H9 (cell line): ENCODE results near the gene RAB27B. TPM values are rescaled to one million over a fixed set of nuclear protein-coding genes. Genes with fewer than 3 reads are reported as not detected.

ENCODE experiments used
- DNase-seq: peaks from one replicate; pipeline ENCODE4 v3.0.0-alpha.2; 2017
- H2AFZ ChIP-seq: one replicate; pipeline ENCODE4 v1.6.1; 2013; ENCODE audit warnings: mild to moderate bottlenecking, low read length, control low read depth, moderate library complexity
- H2AK5ac ChIP-seq: 2 replicates; pipeline ENCODE4 v1.6.1; 2013; ENCODE audit warnings: low read length, control low read depth, mixed read lengths; ENCODE audit not compliant: insufficient read length
- H2BK120ac ChIP-seq: one replicate; pipeline ENCODE4 v1.6.1; 2013; ENCODE audit warnings: low read depth, mild to moderate bottlenecking, low read length, control low read depth, inconsistent platforms; ENCODE audit not compliant: poor library complexity, severe bottlenecking
- H2BK12ac ChIP-seq: 2 replicates; pipeline ENCODE4 v1.6.1; 2013; ENCODE audit warnings: low read length, control low read depth, mixed read lengths, low read depth; ENCODE audit not compliant: insufficient read length
- H2BK15ac ChIP-seq: 2 replicates; pipeline ENCODE4 v1.6.1; 2013; ENCODE audit warnings: low read depth, low read length, control low read depth
- H2BK20ac ChIP-seq: one replicate; pipeline ENCODE4 v1.6.1; 2013; ENCODE audit warnings: low read depth, mild to moderate bottlenecking, low read length, control low read depth, inconsistent platforms; ENCODE audit not compliant: poor library complexity, severe bottlenecking
- H2BK5ac ChIP-seq: 2 replicates; pipeline ENCODE4 v1.6.1; 2013; ENCODE audit warnings: low read length, control low read depth, mixed read lengths; ENCODE audit not compliant: insufficient read length
- H3K14ac ChIP-seq: 2 replicates; pipeline ENCODE4 v1.6.1; 2013; ENCODE audit warnings: low read length, control low read depth; ENCODE audit not compliant: insufficient read depth
- H3K18ac ChIP-seq: 2 replicates; pipeline ENCODE4 v1.6.1; 2013; ENCODE audit warnings: low read depth, mild to moderate bottlenecking, mixed read lengths, low read length, control low read depth; ENCODE audit not compliant: insufficient read length
- H3K23ac ChIP-seq: 2 replicates; pipeline ENCODE4 v1.6.1; 2013; ENCODE audit warnings: low read length, control low read depth, mixed read lengths, low read depth; ENCODE audit not compliant: insufficient read length
- H3K23me2 ChIP-seq: 2 replicates; pipeline ENCODE4 v1.6.1; 2013; ENCODE audit warnings: low read depth, mild to moderate bottlenecking, mixed read lengths, low read length, control low read depth; ENCODE audit not compliant: insufficient read length, poor library complexity, severe bottlenecking
- H3K27ac ChIP-seq: 2 replicates; pipeline ENCODE4 v1.5.1; 2013; ENCODE audit warnings: low read length, control low read depth, mixed read lengths, low read depth; ENCODE audit not compliant: insufficient read length
- H3K27me3 ChIP-seq: 2 replicates; pipeline ENCODE4 v1.6.1; 2013; ENCODE audit warnings: low read length, control low read depth, inconsistent platforms; ENCODE audit not compliant: insufficient read depth
- H3K4ac ChIP-seq: 2 replicates; pipeline ENCODE4 v1.6.1; 2013; ENCODE audit warnings: low read depth, mild to moderate bottlenecking, control low read depth, inconsistent platforms, low read length, moderate library complexity
- H3K4me1 ChIP-seq: 2 replicates; pipeline ENCODE4 v1.6.1; 2013; ENCODE audit warnings: low read length, control low read depth, inconsistent platforms; ENCODE audit not compliant: insufficient read depth
- H3K4me2 ChIP-seq: 2 replicates; pipeline ENCODE4 v1.6.1; 2013; ENCODE audit warnings: low read length, control low read depth, mixed read lengths; ENCODE audit not compliant: insufficient read length, insufficient read depth
- H3K56ac ChIP-seq: 2 replicates; pipeline ENCODE4 v1.6.1; 2013; ENCODE audit warnings: low read depth, mild to moderate bottlenecking, mixed read lengths, low read length, control low read depth; ENCODE audit not compliant: insufficient read length
- H3K79me1 ChIP-seq: 2 replicates; pipeline ENCODE4 v1.6.1; 2013; ENCODE audit warnings: low read depth, mild to moderate bottlenecking, moderate library complexity, low read length, control low read depth, inconsistent platforms; ENCODE audit not compliant: insufficient read depth, poor library complexity, severe bottlenecking
- H3K79me2 ChIP-seq: 2 replicates; pipeline ENCODE4 v1.6.1; 2013; ENCODE audit warnings: low read length, control low read depth, inconsistent platforms; ENCODE audit not compliant: insufficient read depth
- H3K9ac ChIP-seq: 2 replicates; pipeline ENCODE4 v1.6.1; 2013; ENCODE audit warnings: low read length, control low read depth, mixed read lengths; ENCODE audit not compliant: insufficient read length; ENCODE audit errors: extremely low read depth
- H3K9me3 ChIP-seq: one replicate; pipeline ENCODE4 v1.6.1; 2013; ENCODE audit warnings: low read depth, low read length, inconsistent platforms; ENCODE audit not compliant: control insufficient read depth
- H3T11ph ChIP-seq: one replicate; pipeline ENCODE4 v1.6.1; 2013; ENCODE audit warnings: mild to moderate bottlenecking, low read length, control low read depth, inconsistent platforms
- H4K20me1 ChIP-seq: one replicate; pipeline ENCODE4 v1.6.1; 2013; ENCODE audit not compliant: control insufficient read depth, insufficient read length, insufficient read depth
- H4K5ac ChIP-seq: 2 replicates; pipeline ENCODE4 v1.6.1; 2013; ENCODE audit warnings: low read depth, mild to moderate bottlenecking, mixed read lengths, low read length, control low read depth; ENCODE audit not compliant: insufficient read length
- H4K8ac ChIP-seq: replicated peaks from 2 replicates; pipeline ENCODE4 v1.6.1; 2013; ENCODE audit warnings: low read length, control low read depth, mixed read lengths, low read depth; ENCODE audit not compliant: insufficient read length
- H4K91ac ChIP-seq: 2 replicates; pipeline ENCODE4 v1.6.1; 2013; ENCODE audit warnings: low read depth, mild to moderate bottlenecking, moderate library complexity, mixed read lengths, low read length, control low read depth; ENCODE audit not compliant: insufficient read length
- H3K27ac Mint-ChIP-seq, 3 experiments: 2 replicates in 2 of 3; 3 replicates in 1 of 3; pipeline ENCODE4 v1.8.0; 2020 to 2021; ENCODE audit warnings: mixed read lengths in 3 of 3, mild to moderate bottlenecking in 1 of 3, moderate library complexity in 1 of 3
- H3K27me3 Mint-ChIP-seq: 2 replicates; pipeline ENCODE4 v1.8.0; 2021; ENCODE audit warnings: low read depth, mild to moderate bottlenecking, moderate library complexity, mixed read lengths
- H3K36me3 Mint-ChIP-seq, 3 experiments: 2 replicates in 2 of 3; 3 replicates in 1 of 3; pipeline ENCODE4 v1.8.0; 2020 to 2021; ENCODE audit warnings: low read depth in 3 of 3, mixed read lengths in 3 of 3; ENCODE audit not compliant: insufficient read depth in 1 of 3
- H3K4me1 Mint-ChIP-seq, 2 experiments: 2 replicates each; pipeline ENCODE4 v1.8.0; 2020; ENCODE audit warnings: mixed read lengths in 2 of 2
- H3K4me3 Mint-ChIP-seq, 2 experiments: 2 replicates in 1 of 2; 3 replicates in 1 of 2; pipeline ENCODE4 v1.8.0; 2020 to 2021; ENCODE audit warnings: mild to moderate bottlenecking in 2 of 2, mixed read lengths in 2 of 2, moderate library complexity in 1 of 2
- H3K9me3 Mint-ChIP-seq, 2 experiments: 2 replicates in 1 of 2; 3 replicates in 1 of 2; pipeline ENCODE4 v1.8.0; 2020; ENCODE audit warnings: mild to moderate bottlenecking in 2 of 2, mixed read lengths in 2 of 2, moderate library complexity in 1 of 2
- CTCF ChIP-seq: fragments of 200-600 bp; sonication (generic); conservative IDR thresholded peaks from 3 replicates; pipeline ENCODE4 v1.8.0; 2021; ENCODE audit warnings: antibody characterized with exemption, mild to moderate bottlenecking
- WGBS: extraction: QIAGEN DNeasy Blood & Tissue Kit; methylation state at CpG from one replicate; pipeline ENCODE4 v1.1.7; 2013; ENCODE audit warnings: missing lambda C conversion rate, low lambda C conversion rate, mixed read lengths; ENCODE audit not compliant: insufficient read length; ENCODE audit errors: extremely low coverage; 5-methylcytosine and 5-hydroxymethylcytosine counted together
- total RNA-seq: library from RNA; stranded (reverse); gene quantifications from 2 replicates; pipeline ENCODE4 v1.2.1, GENCODE V29; 2021

The RAB27B gene
- total RNA-seq, 1 experiment from 2014 or later, result 0.15 TPM

GRCh38 chr18:54824761-54825160 is 3.5 kb upstream of the RAB27B start:
- no peaks in the 10 kb centered on the region for H3K79me1 ChIP-seq
- H3K79me2 ChIP-seq, result no peaks in the 10 kb centered on the region
- no peak overlapping the region for H2AK5ac ChIP-seq
- no peak overlapping the region for H2BK12ac ChIP-seq
- H3K4me3 Mint-ChIP-seq, result no peak overlapping the region
- H3T11ph ChIP-seq, result no peak overlapping the region
- no peaks in the 10 kb centered on the region for H3K36me3 Mint-ChIP-seq
- H3K9me3 ChIP-seq, result no peaks in the 10 kb centered on the region
- H3K4me1 Mint-ChIP-seq, result peaks cover 12 to 15% of the 10 kb centered on the region in 2 experiments
- no peak overlapping the region for H3K18ac ChIP-seq
- no peak overlapping the region for H3K14ac ChIP-seq
- H2BK5ac ChIP-seq, result no peak overlapping the region
- H3K9me3 Mint-ChIP-seq, result no peaks in the 10 kb centered on the region
- H3K27me3 ChIP-seq, result no peaks in the 10 kb centered on the region
- H4K20me1 ChIP-seq, result no peaks in the 10 kb centered on the region
- no peak overlapping the region for H2BK15ac ChIP-seq
- H3K4ac ChIP-seq, result no peak overlapping the region
- DNase-seq, result no peak
- no CpG with 5 or more reads among the region's 1 CpG for WGBS
- no peak overlapping the region for H4K91ac ChIP-seq
- H3K9ac ChIP-seq, result no peak overlapping the region
- H3K27ac Mint-ChIP-seq, result no peak overlapping the region
- peaks cover 18% of the 10 kb centered on the region for H3K27me3 Mint-ChIP-seq
- H3K56ac ChIP-seq, result no peak overlapping the region
- no peak overlapping the region for H3K27ac ChIP-seq
- H3K23me2 ChIP-seq, result peaks cover 5% of the 10 kb centered on the region
- no peak overlapping the region for H3K23ac ChIP-seq
- no peak overlapping the region for H4K8ac ChIP-seq
- no peak overlapping the region for H4K5ac ChIP-seq
- no peak overlapping the region for H2AFZ ChIP-seq
- H2BK20ac ChIP-seq, result no peak overlapping the region
- no peak overlapping the region for H3K4me2 ChIP-seq
- no peak for TF ChIP-seq CTCF
- H2BK120ac ChIP-seq, result no peak overlapping the region
- H3K4me1 ChIP-seq, result no peaks in the 10 kb centered on the region
